Adipocyte (in vitro differentiated cells): ENCODE data around the gene TRPV3.
"Not testable (repeated sequence)": the region's sequence is repeated elsewhere in the genome, so short reads cannot be mapped to it uniquely, and the experiment has no call there.

Source experiments
- DNase-seq: peaks from one replicate; pipeline ENCODE4 v3.0.0-alpha.2; 2015; ENCODE audit warnings: low read depth
- H3K27me3 ChIP-seq: replicated peaks from 2 replicates; pipeline ENCODE4 v1.7.0; 2013; ENCODE audit warnings: mild to moderate bottlenecking, low read length, moderate library complexity; ENCODE audit not compliant: control insufficient read depth, insufficient read depth
- H3K36me3 ChIP-seq: 2 replicates; pipeline ENCODE4 v1.7.0; 2013; ENCODE audit warnings: low read length, mild to moderate bottlenecking, moderate library complexity; ENCODE audit not compliant: control insufficient read depth, insufficient read depth, severe bottlenecking
- H3K4me1 ChIP-seq: 2 replicates; pipeline ENCODE4 v1.7.0; 2013; ENCODE audit warnings: mild to moderate bottlenecking, low read length, moderate library complexity; ENCODE audit not compliant: control insufficient read depth, insufficient read depth
- H3K4me3 ChIP-seq: 2 replicates; pipeline ENCODE4 v1.7.0; 2013; ENCODE audit warnings: mild to moderate bottlenecking, low read length, moderate library complexity
- H3K9ac ChIP-seq: 2 replicates; pipeline ENCODE4 v1.7.0; 2013; ENCODE audit warnings: mild to moderate bottlenecking, low read length, moderate library complexity
- H3K9me3 ChIP-seq: 2 replicates; pipeline ENCODE4 v1.7.0; 2013; ENCODE audit warnings: mild to moderate bottlenecking, low read length, moderate library complexity; ENCODE audit not compliant: control insufficient read depth

Gene TRPV3

GRCh38 chr17:3531266-3532101 is 26.1 kb downstream of the TRPV3 start:
- DNase-seq: no peak
- peak overlapping the region; percentile 71 for H3K9ac ChIP-seq
- H3K9me3 ChIP-seq: no peaks in the 10 kb centered on the region
- H3K27me3 ChIP-seq: no peaks in the 10 kb centered on the region
- H3K4me1 ChIP-seq: peaks cover 34% of the 10 kb centered on the region
- H3K36me3 ChIP-seq: no peaks in the 10 kb centered on the region
- H3K4me3 ChIP-seq: no peak overlapping the region

- no peaks in the 10 kb centered on the region for H3K36me3 ChIP-seq
- no peak for DNase-seq
- peak overlapping the region; percentile 70 for H3K4me3 ChIP-seq
Observed at GRCh38 chr17:3529817-3530741, 27.5 kb downstream of the TRPV3 start.

GRCh38 chr17:3528880-3529511 is 28.6 kb downstream of the TRPV3 start:
- Histone ChIP-seq H3K9me3 (no peaks in the 10 kb centered on the region), H3K27me3 (no peaks in the 10 kb centered on the region), H3K4me3 (peak overlapping the region; percentile 68), H3K4me1 (peaks cover 29% of the 10 kb centered on the region), H3K36me3 (peaks cover 1% of the 10 kb centered on the region), H3K9ac (peak overlapping the region; percentile 77)
- no peak for DNase-seq

More at GRCh38 chr17:3529817-3530741, 27.5 kb downstream of the TRPV3 start:
- Histone ChIP-seq H3K27me3 (no peaks in the 10 kb centered on the region), H3K9ac (peak overlapping the region; percentile 71), H3K4me1 (peaks cover 29% of the 10 kb centered on the region), H3K9me3 (no peaks in the 10 kb centered on the region)

- peak overlapping the region; percentile 68 for H3K4me3 ChIP-seq
- DNase-seq: no peak
Observed at GRCh38 chr17:3528403-3528851, 29.2 kb downstream of the TRPV3 start.

GRCh38 chr17:3527896-3528295 is 29.7 kb downstream of the TRPV3 start:
- H3K9ac ChIP-seq: no peak overlapping the region
- H3K4me1 ChIP-seq: peaks cover 29% of the 10 kb centered on the region
- no peaks in the 10 kb centered on the region for H3K9me3 ChIP-seq
- no peak overlapping the region for H3K4me3 ChIP-seq
- no peaks in the 10 kb centered on the region for H3K27me3 ChIP-seq
- no peak for DNase-seq
- H3K36me3 ChIP-seq: peaks cover 6% of the 10 kb centered on the region

More at GRCh38 chr17:3528403-3528851, 29.2 kb downstream of the TRPV3 start:
- Histone ChIP-seq H3K9me3 (no peaks in the 10 kb centered on the region), H3K27me3 (no peaks in the 10 kb centered on the region), H3K36me3 (peaks cover 6% of the 10 kb centered on the region), H3K4me1 (peaks cover 29% of the 10 kb centered on the region), H3K9ac (peak overlapping the region; percentile 77)

GRCh38 chr17:3527468-3527867 is 30.1 kb downstream of the TRPV3 start:
- peaks cover 29% of the 10 kb centered on the region for H3K4me1 ChIP-seq
- no peaks in the 10 kb centered on the region for H3K9me3 ChIP-seq
- peaks cover 6% of the 10 kb centered on the region for H3K36me3 ChIP-seq
- H3K9ac ChIP-seq: no peak overlapping the region
- no peak for DNase-seq
- H3K27me3 ChIP-seq: no peaks in the 10 kb centered on the region
- H3K4me3 ChIP-seq: no peak overlapping the region

- DNase-seq: no peak
- peaks cover 29% of the 10 kb centered on the region for H3K4me1 ChIP-seq
Observed at GRCh38 chr17:3526971-3527370, 30.6 kb downstream of the TRPV3 start.

GRCh38 chr17:3526491-3526890 is 31.1 kb downstream of the TRPV3 start:
- Histone ChIP-seq H3K4me1 (peaks cover 29% of the 10 kb centered on the region), H3K36me3 (peaks cover 6% of the 10 kb centered on the region), H3K9me3 (no peaks in the 10 kb centered on the region), H3K4me3 (no peak overlapping the region), H3K9ac (no peak overlapping the region), H3K27me3 (no peaks in the 10 kb centered on the region)
- DNase-seq: no peak

More at GRCh38 chr17:3526971-3527370, 30.6 kb downstream of the TRPV3 start:
- H3K9me3 ChIP-seq: no peaks in the 10 kb centered on the region
- H3K4me3 ChIP-seq: no peak overlapping the region
- H3K36me3 ChIP-seq: peaks cover 6% of the 10 kb centered on the region
- H3K27me3 ChIP-seq: no peaks in the 10 kb centered on the region
- H3K9ac ChIP-seq: no peak overlapping the region

- H3K36me3 ChIP-seq: peaks cover 19% of the 10 kb centered on the region
- H3K9ac ChIP-seq: no peak overlapping the region
- no peaks in the 10 kb centered on the region for H3K27me3 ChIP-seq
- no peak overlapping the region for H3K4me3 ChIP-seq
- DNase-seq: no peak
- H3K4me1 ChIP-seq: peaks cover 9% of the 10 kb centered on the region
- H3K9me3 ChIP-seq: no peaks in the 10 kb centered on the region
Observed at GRCh38 chr17:3524024-3524423, 33.6 kb downstream of the TRPV3 start.

GRCh38 chr17:3519472-3519871 is 38.1 kb downstream of the TRPV3 start:
- H3K9me3 ChIP-seq, H3K4me3 ChIP-seq, DNase-seq, H3K9ac ChIP-seq, H3K4me1 ChIP-seq, H3K27me3 ChIP-seq: not testable (repeated sequence)
- H3K36me3 ChIP-seq: peaks cover 38% of the 10 kb centered on the region

GRCh38 chr17:3514873-3515272 is 42.7 kb downstream of the TRPV3 start:
- peaks cover 27% of the 10 kb centered on the region for H3K36me3 ChIP-seq

More at GRCh38 chr17:3514873-3515272, 42.7 kb downstream of the TRPV3 start:
- no peak overlapping the region for H3K4me3 ChIP-seq
- H3K4me1 ChIP-seq: peaks cover 28% of the 10 kb centered on the region
- H3K27me3 ChIP-seq: no peaks in the 10 kb centered on the region
- H3K9ac ChIP-seq: no peak overlapping the region
- no peaks in the 10 kb centered on the region for H3K9me3 ChIP-seq
- no peak for DNase-seq
